HS-5 (cell line): ENCODE results near the gene AKAP8.

ENCODE experiments used
- DNase-seq: peaks from one replicate; pipeline ENCODE4 v3.0.0-alpha.2; 2012; ENCODE audit warnings: low read depth

AKAP8 gene

DNA sequence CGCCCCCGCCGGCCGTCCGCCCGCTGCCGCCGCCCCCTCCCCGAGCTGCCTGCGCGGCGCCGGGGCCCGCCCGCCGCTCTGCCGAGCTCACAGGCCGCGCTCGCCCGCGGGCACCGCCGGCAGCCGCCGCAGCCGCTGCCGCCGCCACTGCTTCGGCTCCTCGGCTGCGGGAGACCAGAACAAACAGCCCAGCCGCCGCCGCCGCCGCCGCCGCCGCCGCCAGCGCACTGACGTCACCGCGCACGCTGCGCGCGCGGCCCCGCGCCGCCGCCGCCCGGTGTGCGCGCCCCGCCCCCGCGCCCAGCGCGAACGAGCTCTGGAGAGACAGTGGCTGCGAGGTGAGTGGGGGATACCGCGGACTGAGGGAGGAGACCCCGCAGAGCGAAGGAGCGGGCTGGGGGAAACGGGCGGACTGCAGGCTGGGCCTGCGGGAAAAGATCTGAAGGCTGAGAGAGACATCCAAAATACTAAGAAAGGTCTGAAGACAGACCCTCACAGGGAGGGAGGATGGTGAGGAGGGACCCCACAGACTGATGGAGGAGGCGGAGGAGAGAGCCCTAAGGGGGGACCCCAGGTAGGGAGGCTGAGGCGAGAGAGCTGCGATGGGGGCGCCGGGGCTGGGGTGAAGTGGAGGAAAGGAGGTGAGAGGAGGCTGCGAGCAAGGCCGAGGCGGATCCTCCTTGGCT is 47.1 kb downstream of the AKAP8 start, which contains the start of gene BRD4:
BRD4 (minus strand) TSS at position 229 of the 686 bp plus-strand sequence. CDS start 59,440 bp downstream, outside the sequence.
- no peak for DNase-seq

GRCh38 chr19:15331419-15332310 is 47.9 kb downstream of the AKAP8 start:
- no peak for DNase-seq

DNA sequence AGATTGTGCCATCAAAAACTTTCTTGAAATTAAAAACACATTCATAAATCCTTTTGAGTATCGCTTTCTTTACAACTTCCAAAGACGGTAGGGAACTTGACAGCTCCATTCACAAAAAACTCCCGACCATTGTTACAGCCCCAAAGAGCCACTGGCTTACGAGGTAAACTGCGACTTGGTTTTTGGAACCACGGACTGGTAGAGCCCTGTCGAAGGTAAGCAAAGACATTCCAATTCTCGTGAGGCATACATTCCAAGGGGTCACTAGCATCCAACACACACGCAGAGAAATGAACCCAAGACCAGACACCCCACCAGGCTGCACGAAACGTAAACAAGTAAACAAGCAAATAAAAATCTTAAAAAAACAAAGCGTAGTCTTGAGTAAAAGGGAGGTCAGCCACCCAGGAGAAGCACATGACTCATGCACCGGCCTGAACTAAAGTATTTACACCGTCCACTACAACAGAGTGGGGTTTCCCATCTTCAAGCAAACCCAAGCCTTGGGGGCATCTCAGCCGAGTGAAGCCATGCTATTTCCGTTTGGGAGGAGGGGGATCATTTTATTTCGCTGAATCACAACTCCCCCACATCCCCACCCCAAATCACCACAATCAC is 48.7 kb downstream of the AKAP8 start:
- peak; percentile 54 for DNase-seq

- no peak for DNase-seq
Observed at GRCh38 chr19:15328312-15328711, 51.3 kb downstream of the AKAP8 start.

- no peak for DNase-seq
Observed at GRCh38 chr19:15324791-15325519, 54.6 kb downstream of the AKAP8 start.

- DNase-seq: no peak
Observed at GRCh38 chr19:15323496-15324235, 55.9 kb downstream of the AKAP8 start.

- DNase-seq: no peak
Observed at GRCh38 chr19:15321739-15322138, 57.8 kb downstream of the AKAP8 start.

- DNase-seq: peak; percentile 66
Observed at GRCh38 chr19:15320116-15320515, 59.5 kb downstream of the AKAP8 start.

DNA sequence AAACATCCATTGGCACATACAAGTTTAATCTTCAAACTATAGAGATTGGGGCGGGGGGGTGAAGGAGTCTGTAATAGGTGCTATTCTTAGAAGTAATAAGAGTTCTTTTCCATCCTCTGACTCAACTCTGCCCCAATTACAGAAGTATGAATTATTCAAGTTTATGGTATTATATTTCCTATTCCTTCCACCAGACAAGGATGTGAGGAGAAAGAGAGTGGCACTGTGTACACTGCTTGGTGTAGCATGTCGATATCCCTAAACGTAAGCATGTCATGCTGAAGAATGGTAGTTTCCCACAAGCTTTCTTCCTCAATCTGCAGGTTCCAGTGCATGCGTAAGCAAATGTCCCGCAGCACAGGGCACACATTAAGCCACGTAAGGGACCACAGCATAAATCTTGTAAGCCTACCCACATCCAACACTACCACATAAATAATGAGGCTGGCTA is 61.3 kb downstream of the AKAP8 start:
- DNase-seq: no peak

DNA sequence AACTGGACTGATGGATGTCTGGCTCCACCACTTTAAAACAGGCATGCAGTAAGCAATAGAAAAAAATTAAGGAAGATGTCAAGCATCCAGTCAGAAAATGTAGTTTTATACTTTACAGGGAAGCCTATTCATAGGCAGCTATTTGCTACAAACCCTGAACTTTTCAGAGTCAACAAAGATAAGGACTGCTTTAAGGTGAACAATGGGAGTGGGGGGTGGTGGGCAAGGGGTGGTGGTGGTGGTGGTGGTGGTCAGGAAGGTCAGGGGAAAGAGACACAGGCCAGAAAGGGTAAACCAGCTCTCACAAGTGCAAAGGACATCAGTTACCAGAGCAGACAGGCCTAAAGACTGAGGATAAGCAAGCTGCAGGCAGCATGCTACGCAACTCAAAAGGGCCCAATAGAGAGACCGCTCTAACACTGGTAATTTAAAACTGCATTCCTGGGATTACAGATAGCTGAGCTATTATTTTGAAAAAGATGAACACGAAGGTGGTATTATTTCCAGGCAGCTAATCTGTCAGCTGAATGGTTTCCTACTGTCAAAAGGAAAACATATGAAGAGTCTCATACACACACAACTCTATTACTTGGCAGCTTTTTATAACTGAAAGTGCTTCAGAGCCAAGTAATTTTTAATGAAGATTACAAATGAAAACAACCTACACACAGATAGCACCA is 62.1 kb downstream of the AKAP8 start:
- no peak for DNase-seq

GRCh38 chr19:15316498-15316897 is 63.1 kb downstream of the AKAP8 start:
- DNase-seq: no peak

DNA sequence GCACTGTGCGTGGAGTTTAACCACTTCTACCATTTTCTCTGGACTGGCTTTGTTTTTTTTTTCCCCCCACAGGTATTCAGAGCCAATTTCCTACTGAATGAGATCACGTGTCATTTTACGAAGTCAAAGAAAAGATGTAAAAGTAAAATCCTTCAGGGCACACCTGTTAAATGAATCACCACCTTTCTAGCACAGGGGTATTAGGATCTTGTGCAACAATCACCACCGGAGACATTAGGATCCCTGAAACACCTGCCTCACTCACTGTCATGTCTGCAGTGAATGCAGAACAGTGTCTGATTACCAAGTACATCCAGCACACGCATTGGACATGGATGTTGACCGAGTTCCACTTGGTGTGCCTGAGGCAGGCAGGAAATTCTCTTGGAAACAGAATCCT is 64.5 kb downstream of the AKAP8 start:
- no peak for DNase-seq

- no peak for DNase-seq
Observed at GRCh38 chr19:15313649-15314279, 65.8 kb downstream of the AKAP8 start.

DNA sequence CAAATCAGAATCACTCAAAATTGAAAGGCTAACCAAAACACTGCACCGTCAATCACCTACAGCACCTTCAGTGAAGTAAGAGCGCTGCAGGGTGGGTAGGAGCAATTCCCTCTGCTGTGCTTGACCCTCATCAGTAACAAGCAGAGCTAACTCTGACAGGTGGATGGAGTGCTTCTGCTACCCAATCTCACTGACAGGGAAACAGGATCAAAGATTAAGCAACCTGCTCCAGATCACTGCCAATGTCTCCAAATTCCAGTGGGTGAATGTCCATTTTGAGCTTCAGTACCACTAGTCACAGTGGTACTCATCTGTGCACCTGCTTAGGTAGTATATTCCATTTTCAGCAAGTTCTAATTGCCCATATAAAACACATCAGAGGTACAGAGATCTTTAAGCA is 72.4 kb downstream of the AKAP8 start:
- no peak for DNase-seq

- DNase-seq: no peak
Observed at GRCh38 chr19:15305582-15306334, 73.8 kb downstream of the AKAP8 start.

- DNase-seq: no peak
Observed at GRCh38 chr19:15304140-15304705, 75.4 kb downstream of the AKAP8 start.
